GM12872 (cell line): ENCODE results near the gene SRC.

Experiments used
- CTCF ChIP-seq: IDR thresholded peaks from 3 replicates; pipeline ENCODE4 v1.5.1; 2011; ENCODE audit warnings: low read depth, mild to moderate bottlenecking, low read length, moderate library complexity; ENCODE audit not compliant: insufficient read depth

The SRC gene

GRCh38 chr20:37395921-37396415, 50.0 kb downstream of the SRC start:
- TF ChIP-seq CTCF: no peak

- no peak for TF ChIP-seq CTCF
Observed at GRCh38 chr20:37396416-37397075, 50.6 kb downstream of the SRC start.

GRCh38 chr20:37397076-37397953, 51.4 kb downstream of the SRC start:
- TF ChIP-seq CTCF: no peak

GRCh38 chr20:37397954-37398749, 52.2 kb downstream of the SRC start:
- no peak for TF ChIP-seq CTCF

- no peak for TF ChIP-seq CTCF
Observed at GRCh38 chr20:37398750-37399621, 53.0 kb downstream of the SRC start.

- no peak for TF ChIP-seq CTCF
Observed at GRCh38 chr20:37401282-37401929, 55.5 kb downstream of the SRC start.
